Mesenchymal stem cell (in vitro differentiated cells and primary cell): ENCODE measurements around the gene RASSF9.
A peak's percentile ranks its signal among the peaks of the same experiment; 100 is the strongest.

ENCODE experiments used
- DNase-seq: peaks from one replicate; pipeline ENCODE4 v3.0.0-alpha.2; 2013
- H2AFZ ChIP-seq: one replicate; pipeline ENCODE4 v1.6.1; 2013; ENCODE audit warnings: low read depth, mild to moderate bottlenecking, control low read depth, inconsistent platforms, low read length, moderate library complexity
- H2AK5ac ChIP-seq: 2 replicates; pipeline ENCODE4 v1.6.1; 2013; ENCODE audit warnings: low read length, moderate library complexity, mild to moderate bottlenecking, inconsistent platforms; ENCODE audit not compliant: severe bottlenecking
- H2BK120ac ChIP-seq: one replicate; pipeline ENCODE4 v1.6.1; 2013; ENCODE audit warnings: low read depth, mild to moderate bottlenecking, inconsistent platforms, low read length, moderate library complexity
- H2BK12ac ChIP-seq, 2 experiments: one replicate each; pipeline ENCODE4 v1.6.1; 2013; ENCODE audit warnings: inconsistent platforms in 2 of 2, low read length in 2 of 2, mild to moderate bottlenecking in 2 of 2, moderate library complexity in 2 of 2, control low read depth in 1 of 2
- H2BK15ac ChIP-seq: one replicate; pipeline ENCODE4 v1.6.1; 2013; ENCODE audit warnings: mild to moderate bottlenecking, low read depth, inconsistent platforms; ENCODE audit not compliant: poor library complexity, severe bottlenecking
- H2BK5ac ChIP-seq: 2 replicates; pipeline ENCODE4 v1.6.1; 2013; ENCODE audit warnings: low read depth, mild to moderate bottlenecking, low read length, control low read depth, inconsistent platforms; ENCODE audit not compliant: poor library complexity, severe bottlenecking
- H3K14ac ChIP-seq, 2 experiments: one replicate each; pipeline ENCODE4 v1.6.1; 2013; ENCODE audit warnings: inconsistent platforms in 2 of 2, low read length in 2 of 2, control low read depth in 1 of 2, mild to moderate bottlenecking in 1 of 2, moderate library complexity in 1 of 2
- H3K18ac ChIP-seq, 2 experiments: one replicate each; pipeline ENCODE4 v1.6.1; 2013; ENCODE audit warnings: inconsistent platforms in 2 of 2, low read length in 2 of 2, control low read depth in 1 of 2, low read depth in 1 of 2, mild to moderate bottlenecking in 1 of 2
- H3K23ac ChIP-seq, 2 experiments: one replicate each; pipeline ENCODE4 v1.6.1; 2013; ENCODE audit warnings: inconsistent platforms in 2 of 2, low read length in 2 of 2, mild to moderate bottlenecking in 2 of 2, moderate library complexity in 2 of 2, control low read depth in 1 of 2
- H3K27ac ChIP-seq: 2 replicates; pipeline ENCODE4 v1.5.1; 2013; ENCODE audit warnings: mild to moderate bottlenecking, moderate library complexity, low read length, control low read depth, inconsistent platforms; ENCODE audit not compliant: poor library complexity, severe bottlenecking
- H3K27me3 ChIP-seq, 2 experiments: 2 replicates each; pipeline versions ENCODE4 v1.6.1 to v1.7.0; 2013; ENCODE audit warnings: low read length in 2 of 2, mild to moderate bottlenecking in 2 of 2, moderate library complexity in 2 of 2, control low read depth in 1 of 2, inconsistent platforms in 1 of 2; ENCODE audit not compliant: control insufficient read depth in 1 of 2, insufficient read depth in 1 of 2
- H3K36me3 ChIP-seq, 2 experiments: 2 replicates each; pipeline versions ENCODE4 v1.6.1 to v1.7.0; 2013; ENCODE audit warnings: low read length in 2 of 2, control low read depth in 1 of 2, inconsistent platforms in 1 of 2, low read depth in 1 of 2, mild to moderate bottlenecking in 1 of 2; ENCODE audit not compliant: insufficient read depth in 2 of 2, control insufficient read depth in 1 of 2
- H3K4ac ChIP-seq, 2 experiments: one replicate each; pipeline ENCODE4 v1.6.1; 2013; ENCODE audit warnings: inconsistent platforms in 2 of 2, low read length in 2 of 2, mild to moderate bottlenecking in 2 of 2, moderate library complexity in 2 of 2, control low read depth in 1 of 2, low read depth in 1 of 2
- H3K4me1 ChIP-seq: 2 replicates; pipeline ENCODE4 v1.6.1; 2013; ENCODE audit warnings: low read depth, low read length, control low read depth; ENCODE audit not compliant: control insufficient read depth, insufficient read depth
- H3K4me2 ChIP-seq: 2 replicates; pipeline ENCODE4 v1.6.1; 2013; ENCODE audit warnings: low read length, mild to moderate bottlenecking, inconsistent platforms; ENCODE audit not compliant: poor library complexity, severe bottlenecking
- H3K4me3 ChIP-seq, 2 experiments: 2 replicates each; pipeline versions ENCODE4 v1.5.1 to v1.7.0; 2013; ENCODE audit warnings: low read length in 2 of 2, mild to moderate bottlenecking in 2 of 2, control low read depth in 1 of 2, low read depth in 1 of 2; ENCODE audit not compliant: insufficient read depth in 1 of 2
- H3K79me1 ChIP-seq: replicated peaks from 2 replicates; pipeline ENCODE4 v1.6.1; 2013; ENCODE audit warnings: mild to moderate bottlenecking, control low read depth, low read length, inconsistent platforms; ENCODE audit not compliant: poor library complexity, severe bottlenecking
- H3K9ac ChIP-seq: 2 replicates; pipeline ENCODE4 v1.7.0; 2013; ENCODE audit warnings: mild to moderate bottlenecking, low read length, moderate library complexity
- H3K9me3 ChIP-seq: 2 replicates; pipeline ENCODE4 v1.7.0; 2013; ENCODE audit warnings: mild to moderate bottlenecking, low read length; ENCODE audit not compliant: control insufficient read depth
- H4K8ac ChIP-seq: one replicate; pipeline ENCODE4 v1.6.1; 2013; ENCODE audit warnings: inconsistent platforms, mild to moderate bottlenecking, low read length, moderate library complexity
- H4K91ac ChIP-seq: one replicate; pipeline ENCODE4 v1.6.1; 2013; ENCODE audit warnings: mild to moderate bottlenecking, low read length, inconsistent platforms
- WGBS: methylation state at CpG from one replicate; pipeline ENCODE4 v1.1.7; 2013; ENCODE audit warnings: mixed read lengths; 5-methylcytosine and 5-hydroxymethylcytosine counted together

Gene RASSF9

GRCh38 chr12:85872497-85873091 is 36.4 kb upstream of the RASSF9 start:
- Histone ChIP-seq H4K8ac (no peak overlapping the region), H3K27ac (no peak overlapping the region), H3K4ac (no peak overlapping the region), H3K9me3 (no peaks in the 10 kb centered on the region), H2BK15ac (no peak overlapping the region), H3K36me3 (no peaks in the 10 kb centered on the region), H3K9ac (no peak overlapping the region), H3K27me3 (no peaks in the 10 kb centered on the region), H3K4me1 (peaks cover 2% of the 10 kb centered on the region), H2BK5ac (no peak overlapping the region), H2BK12ac (no peak overlapping the region), H4K91ac (no peak overlapping the region), H3K79me1 (no peaks in the 10 kb centered on the region), H3K23ac (no peak overlapping the region), H2AFZ (no peak overlapping the region), H2AK5ac (no peak overlapping the region), H3K4me2 (no peak overlapping the region), H3K14ac (no peak overlapping the region), H3K4me3 (no peak overlapping the region), H3K18ac (no peak overlapping the region), H2BK120ac (no peak overlapping the region)
- DNase-seq = peak; percentile 66
- no CpG with 5 or more reads among the region's 3 CpGs for WGBS

GRCh38 chr12:85866986-85867776 is 31.0 kb upstream of the RASSF9 start:
- WGBS = 64% methylated on average over 3 of the region's 5 CpGs
- H3K27ac ChIP-seq = no peak overlapping the region

DNA sequence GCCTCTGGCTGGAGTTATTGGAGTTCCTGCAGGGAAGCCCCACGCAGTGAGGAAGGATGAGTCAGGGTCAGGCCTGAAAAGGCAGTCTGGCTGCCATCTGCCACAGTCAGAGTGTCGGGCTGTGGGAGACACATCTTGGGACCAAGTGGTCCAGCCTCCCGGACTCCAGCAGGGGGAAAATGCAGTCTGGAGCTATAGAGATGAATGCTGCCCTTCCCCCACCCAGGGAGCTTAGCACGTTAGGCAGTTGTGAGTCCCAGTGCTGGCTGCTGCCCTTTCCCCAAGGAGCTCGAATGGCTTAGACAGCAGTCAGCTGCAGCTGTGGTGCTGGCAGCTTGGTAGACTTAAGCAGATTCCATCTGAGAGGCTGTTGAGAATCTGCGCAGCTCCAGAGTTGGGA is 29.7 kb upstream of the RASSF9 start:
- 65% methylated on average over 6 of the region's 6 CpGs for WGBS
- H3K9ac ChIP-seq = no peak overlapping the region

More at GRCh38 chr12:85866986-85867776, 31.0 kb upstream of the RASSF9 start:
- H3K36me3 ChIP-seq = no peaks in the 10 kb centered on the region
- H2AFZ ChIP-seq = no peak overlapping the region
- no peak overlapping the region for H4K91ac ChIP-seq
- H2BK15ac ChIP-seq = no peak overlapping the region
- H3K23ac ChIP-seq = no peak overlapping the region
- no peaks in the 10 kb centered on the region for H3K79me1 ChIP-seq
- H3K27me3 ChIP-seq = no peaks in the 10 kb centered on the region
- no peaks in the 10 kb centered on the region for H3K9me3 ChIP-seq
- no peak overlapping the region for H4K8ac ChIP-seq
- H2BK5ac ChIP-seq = no peak overlapping the region
- peak overlapping the region in 1 of 2 experiments; percentile 72 for H3K4me3 ChIP-seq
- no peak overlapping the region for H2AK5ac ChIP-seq
- H3K14ac ChIP-seq = no peak overlapping the region
- H2BK120ac ChIP-seq = no peak overlapping the region
- peaks cover 7% of the 10 kb centered on the region for H3K4me1 ChIP-seq
- H3K18ac ChIP-seq = no peak overlapping the region
- H2BK12ac ChIP-seq = no peak overlapping the region
- DNase-seq = peak; percentile 61
- H3K4me2 ChIP-seq = no peak overlapping the region
- no peak overlapping the region for H3K4ac ChIP-seq
- peak overlapping the region; percentile 77 for H3K9ac ChIP-seq

GRCh38 chr12:85856966-85857365 is 20.8 kb upstream of the RASSF9 start:
- H3K36me3 ChIP-seq = no peaks in the 10 kb centered on the region
- H3K18ac ChIP-seq = no peak overlapping the region
- H2BK120ac ChIP-seq = no peak overlapping the region
- WGBS = 56% methylated on average over 3 of the region's 3 CpGs
- no peak overlapping the region for H3K23ac ChIP-seq
- no peaks in the 10 kb centered on the region for H3K27me3 ChIP-seq
- H3K4me3 ChIP-seq = no peak overlapping the region
- no peaks in the 10 kb centered on the region for H3K79me1 ChIP-seq
- no peak overlapping the region for H2BK12ac ChIP-seq
- H2BK5ac ChIP-seq = no peak overlapping the region
- no peak overlapping the region for H3K4ac ChIP-seq
- no peak for DNase-seq
- H4K8ac ChIP-seq = no peak overlapping the region
- H3K27ac ChIP-seq = no peak overlapping the region
- no peak overlapping the region for H4K91ac ChIP-seq
- H3K4me1 ChIP-seq = no peaks in the 10 kb centered on the region
- no peaks in the 10 kb centered on the region for H3K9me3 ChIP-seq
- H2BK15ac ChIP-seq = no peak overlapping the region
- H3K9ac ChIP-seq = no peak overlapping the region
- H3K14ac ChIP-seq = peak overlapping the region in 1 of 2 experiments; percentile 89
- no peak overlapping the region for H2AK5ac ChIP-seq
- no peak overlapping the region for H2AFZ ChIP-seq
- H3K4me2 ChIP-seq = no peak overlapping the region

More for the DNA sequence above, 29.7 kb upstream of the RASSF9 start:
- H3K4me3 ChIP-seq = no peak overlapping the region
- peak overlapping the region; percentile 23 for H2AFZ ChIP-seq
- DNase-seq = peak; percentile 22
- H4K8ac ChIP-seq = no peak overlapping the region
- peaks cover 7% of the 10 kb centered on the region for H3K4me1 ChIP-seq
- no peaks in the 10 kb centered on the region for H3K79me1 ChIP-seq
- H2BK12ac ChIP-seq = peak overlapping the region in 1 of 2 experiments; percentile 63
- no peak overlapping the region for H2BK15ac ChIP-seq
- H3K23ac ChIP-seq = no peak overlapping the region
- H3K4ac ChIP-seq = no peak overlapping the region
- no peak overlapping the region for H3K4me2 ChIP-seq
- H3K36me3 ChIP-seq = no peaks in the 10 kb centered on the region
- H3K9me3 ChIP-seq = no peaks in the 10 kb centered on the region
- H3K14ac ChIP-seq = peak overlapping the region in 1 of 2 experiments; percentile 7
- H2AK5ac ChIP-seq = no peak overlapping the region
- H4K91ac ChIP-seq = no peak overlapping the region
- H2BK120ac ChIP-seq = no peak overlapping the region
- H2BK5ac ChIP-seq = no peak overlapping the region
- H3K18ac ChIP-seq = peak overlapping the region in 1 of 2 experiments; percentile 70
- H3K27me3 ChIP-seq = no peaks in the 10 kb centered on the region
- H3K27ac ChIP-seq = no peak overlapping the region
